Measurements from ENCODE around the gene TBX15.

- TF ChIP-seq CTCF (IDR thresholded peaks at IDR 0.05; ENCODE audit: low read length): no peak
- TF ChIP-seq EZH2phosphoT487 (IDR thresholded peaks at IDR 0.05; ENCODE audit: low read length): no peak
Observed at GRCh38 chr1:118992237-118992825, 4.2 kb upstream of the TBX15 start.
